ENCODE results near the gene PDLIM7. TPM values are rescaled to one million over a fixed set of nuclear protein-coding genes. Genes with fewer than 3 reads are reported as not detected.

PDLIM7 gene
- total and polyA plus RNA-seq, 2 of the 8 experiments (the other 6 are each of a cell fraction or from before 2014, with no cell fraction given): 67.3 to 94.2 TPM

DNA sequence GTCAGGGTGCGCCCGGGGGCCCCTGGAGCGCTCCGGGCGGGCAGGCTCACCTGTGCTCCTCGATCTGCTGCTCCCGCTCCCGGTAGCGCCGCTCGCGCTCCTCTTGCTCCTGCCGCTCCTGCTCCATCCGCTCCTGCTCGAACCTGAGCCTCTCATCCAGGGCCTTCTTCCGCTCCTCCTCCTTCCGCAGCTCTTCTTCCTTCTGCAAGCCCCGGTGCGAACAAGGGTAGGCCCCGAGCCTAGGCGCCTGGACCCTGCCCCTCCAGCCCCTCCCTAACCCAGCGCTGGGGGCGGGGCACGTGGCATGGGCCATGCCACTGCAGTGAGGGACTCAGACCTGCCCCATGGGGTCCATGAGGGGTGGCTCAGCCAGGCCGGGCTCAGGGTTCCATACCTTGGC, 30.5 kb downstream of the PDLIM7 start:
- 98% methylated on average over 12 of the region's 25 CpGs; no CpG with 5 or more reads in 1 of the 2 experiments for whole genome bisulfite sequencing, 2 experiments (ENCODE audit: extremely low coverage in 1 of 2, insufficient coverage in 1 of 2, insufficient read length in 1 of 2, insufficient replicate concordance in 2 of 2, low coverage in 1 of 2, low lambda C conversion rate in 2 of 2, missing lambda C conversion rate in 1 of 2)

More for the DNA sequence above, 30.5 kb downstream of the PDLIM7 start:
- H3K79me2 ChIP-seq (ENCODE audit: control insufficient read depth in 1 of 2, insufficient read depth in 2 of 2, low read length in 2 of 2): peaks cover 9 to 46% of the 10 kb centered on the region in 2 experiments
- no peak overlapping the region for H2BK5ac ChIP-seq (ENCODE audit: low read depth, low read length)
- TF ChIP-seq CREB1 (IDR thresholded peaks at IDR 0.05) (no peak), POLR2AphosphoS5 (IDR thresholded peaks at IDR 0.05; ENCODE audit: low read depth, low read length) (0 out of 2 replicates have a peak, but pooled peaks have one; percentile 7), PHF8 (conservative IDR thresholded peaks at IDR 0.05; ENCODE audit: low read depth, low read length) (no peak), NANOG (IDR thresholded peaks at IDR 0.05; ENCODE audit: insufficient read depth, low read depth, low read length, poor library complexity, severe bottlenecking) (no peak), SP1 (IDR thresholded peaks at IDR 0.05; ENCODE audit: low read depth, low read length) (no peak), BACH1 (IDR thresholded peaks at IDR 0.05; ENCODE audit: low read length) (no peak)
- H3K23me2 ChIP-seq (ENCODE audit: low read depth, low read length): no peaks in the 10 kb centered on the region
- no peak overlapping the region for H3K56ac ChIP-seq (replicated peaks; ENCODE audit: insufficient read length, low read depth, low read length)
- H3K4me2 ChIP-seq (ENCODE audit: insufficient read depth in 1 of 2, low read depth in 2 of 2, low read length in 2 of 2): no peak overlapping the region
- no peak overlapping the region for H4K91ac ChIP-seq (replicated peaks; ENCODE audit: insufficient read length, low read length)
- H4K5ac ChIP-seq (ENCODE audit: insufficient read length, low read depth, low read length): no peak overlapping the region
- H2AK5ac ChIP-seq (ENCODE audit: low read depth, low read length): no peak overlapping the region
- peaks cover 0 to 4% of the 10 kb centered on the region in 2 experiments; a peak in 2 of 4 replicates for H3K9me3 ChIP-seq (ENCODE audit: insufficient read depth in 2 of 2, low read depth in 1 of 2, low read length in 1 of 2)
- CTCF ChIA-PET (ENCODE audit: partially characterized antibody): interaction anchor here (0.9 to 1.4 kb wide), 2 partner anchors 9 to 30 kb away, joined by 5 to 6 read pairs; no protein-coding TSS in a partner anchor
- H4K8ac ChIP-seq (ENCODE audit: extremely low read depth, insufficient read depth, low read length): 0 out of 2 replicates have a peak overlapping the region, but pooled peaks have one; percentile 9
- peaks cover 25% of the 10 kb centered on the region for H3K79me1 ChIP-seq (ENCODE audit: low read depth, low read length)
- no peak overlapping the region for H3K4me3 ChIP-seq (ENCODE audit: extremely low read depth in 1 of 4, insufficient read depth in 2 of 4, low read depth in 3 of 4, low read length in 4 of 4)
- no peaks in the 10 kb centered on the region for H3K27me3 ChIP-seq (replicated peaks in 1 of 4; ENCODE audit: control insufficient read depth in 3 of 4, extremely low read depth in 1 of 4, insufficient read depth in 3 of 4, low read length in 3 of 4)
- H2BK12ac ChIP-seq (ENCODE audit: low read depth, low read length): no peak overlapping the region
- no peak overlapping the region for H3K14ac ChIP-seq (ENCODE audit: insufficient read length)
- H3K23ac ChIP-seq (ENCODE audit: insufficient read length): no peak overlapping the region
- no peak overlapping the region for H3K18ac ChIP-seq (ENCODE audit: extremely low read depth, low read length)
- H4K20me1 ChIP-seq (replicated peaks in 1 of 2; ENCODE audit: control insufficient read depth in 1 of 2, insufficient read depth in 2 of 2, low read length in 2 of 2): peaks cover 32 to 46% of the 10 kb centered on the region in 2 experiments
- no peak overlapping the region for H2BK15ac ChIP-seq (ENCODE audit: low read length)
- H2AFZ ChIP-seq (ENCODE audit: low read length): no peak overlapping the region
- H3K4ac ChIP-seq (replicated peaks; ENCODE audit: insufficient read length, low read depth, low read length): no peak overlapping the region
- peaks cover 7 to 26% (median 24%) of the 10 kb centered on the region in 4 experiments for H3K4me1 ChIP-seq (replicated peaks in 1 of 4; ENCODE audit: control insufficient read depth in 3 of 4, insufficient read depth in 4 of 4, low read length in 3 of 4)
- H2BK120ac ChIP-seq (replicated peaks; ENCODE audit: low read depth, low read length): no peak overlapping the region
- DNase-seq (ENCODE audit: low read depth in 1 of 2, low spot score in 2 of 2) (no peak), FAIRE-seq (no peak)
- POLR2A ChIA-PET (ENCODE audit: partially characterized antibody): interaction anchor here (1.0 to 67.5 kb wide), 4 partner anchors 2 to 50 kb away, joined by 7 to 3349 read pairs (median 1678); partner anchors contain the start of genes DBN1, DDX41, DOK3 and PDLIM7
- no peak overlapping the region for H3K9ac ChIP-seq (replicated peaks in 1 of 4; ENCODE audit: extremely low read depth in 1 of 4, low read depth in 3 of 4, low read length in 3 of 4)
- no peak overlapping the region for H2BK20ac ChIP-seq (ENCODE audit: low read length)
- H3K27ac ChIP-seq (ENCODE audit: low read depth, low read length): no peak overlapping the region
- peaks cover 36 to 74% (median 57%) of the 10 kb centered on the region in 4 experiments for H3K36me3 ChIP-seq (ENCODE audit: control insufficient read depth in 2 of 4, insufficient read depth in 4 of 4, low read length in 3 of 4)

All from H1 (cell line).